ENCODE measurements around the gene STK31. TPM values are rescaled to one million over a fixed set of nuclear protein-coding genes. Genes with fewer than 3 reads are reported as not detected.
"Not testable (repeated sequence)": the region's sequence is repeated elsewhere in the genome, so short reads cannot be mapped to it uniquely, and the experiment has no call there.

Gene STK31
- total RNA-seq, 1 experiment from 2014 or later: 0.17 TPM

GRCh38 chr7:23779185-23779800 lies 69.3 kb downstream of the STK31 start:
- DNase-seq (ENCODE audit: low spot score); in situ Hi-C loops (cut with HindIII; ENCODE audit: low sequenced_read_pairs): not testable (repeated sequence)

GRCh38 chr7:23783115-23783514 lies 73.1 kb downstream of the STK31 start:
- in situ Hi-C loops (cut with HindIII; ENCODE audit: low sequenced_read_pairs): no loop called here
- DNase-seq (ENCODE audit: low spot score): no peak

- DNase-seq (ENCODE audit: low spot score): no peak
- in situ Hi-C loops (cut with HindIII; ENCODE audit: low sequenced_read_pairs): no loop called here
These were observed 77.3 kb downstream of the STK31 start for GRCh38 chr7:23787272-23787671.

- in situ Hi-C loops (cut with HindIII; ENCODE audit: low sequenced_read_pairs): no loop called here
- no peak for DNase-seq (ENCODE audit: low spot score)
These were observed 78.8 kb downstream of the STK31 start for GRCh38 chr7:23788843-23789242.

GRCh38 chr7:23791721-23792120 lies 81.7 kb downstream of the STK31 start:
- no peak for DNase-seq (ENCODE audit: low spot score)
- in situ Hi-C loops (cut with HindIII; ENCODE audit: low sequenced_read_pairs): no loop called here

GRCh38 chr7:23802720-23803397 lies 92.8 kb downstream of the STK31 start:
- DNase-seq (ENCODE audit: low spot score): no peak
- in situ Hi-C loops (cut with HindIII; ENCODE audit: low sequenced_read_pairs): no loop called here

- in situ Hi-C loops (cut with HindIII; ENCODE audit: low sequenced_read_pairs): no loop called here
- DNase-seq (ENCODE audit: low spot score): no peak
These were observed 94.7 kb downstream of the STK31 start for GRCh38 chr7:23804707-23805106.

- no peak for DNase-seq (ENCODE audit: low spot score)
- in situ Hi-C loops (cut with HindIII; ENCODE audit: low sequenced_read_pairs): no loop called here
These were observed 98.4 kb downstream of the STK31 start for GRCh38 chr7:23808421-23808820.

GRCh38 chr7:23810099-23810498 lies 100.1 kb downstream of the STK31 start:
- DNase-seq (ENCODE audit: low spot score): no peak
- in situ Hi-C loops (cut with HindIII; ENCODE audit: low sequenced_read_pairs): no loop called here

GRCh38 chr7:23811540-23811939 lies 101.5 kb downstream of the STK31 start:
- no peak for DNase-seq (ENCODE audit: low spot score)
- in situ Hi-C loops (cut with HindIII; ENCODE audit: low sequenced_read_pairs): no loop called here

- in situ Hi-C loops (cut with HindIII; ENCODE audit: low sequenced_read_pairs); DNase-seq (ENCODE audit: low spot score): not testable (repeated sequence)
These were observed 118.1 kb downstream of the STK31 start for GRCh38 chr7:23828125-23828524.

- DNase-seq (ENCODE audit: low spot score); in situ Hi-C loops (cut with HindIII; ENCODE audit: low sequenced_read_pairs): not testable (repeated sequence)
These were observed 122.7 kb downstream of the STK31 start for GRCh38 chr7:23832733-23833132.

GRCh38 chr7:23833405-23833804 lies 123.4 kb downstream of the STK31 start:
- in situ Hi-C loops (cut with HindIII; ENCODE audit: low sequenced_read_pairs): no loop called here
- DNase-seq (ENCODE audit: low spot score): no peak

- in situ Hi-C loops (cut with HindIII; ENCODE audit: low sequenced_read_pairs); DNase-seq (ENCODE audit: low spot score): not testable (repeated sequence)
These were observed 134.8 kb downstream of the STK31 start for GRCh38 chr7:23844837-23845236.

GRCh38 chr7:23852135-23852534 lies 142.1 kb downstream of the STK31 start:
- in situ Hi-C loops (cut with HindIII; ENCODE audit: low sequenced_read_pairs): no loop called here
- DNase-seq (ENCODE audit: low spot score): no peak

- DNase-seq (ENCODE audit: low spot score): no peak
- in situ Hi-C loops (cut with HindIII; ENCODE audit: low sequenced_read_pairs): no loop called here
These were observed 143.0 kb downstream of the STK31 start for GRCh38 chr7:23852988-23853387.

- peak; percentile 9 for DNase-seq (ENCODE audit: low spot score)
- in situ Hi-C loops (cut with HindIII; ENCODE audit: low sequenced_read_pairs): no loop called here
These were observed 153.3 kb downstream of the STK31 start for GRCh38 chr7:23863209-23863787.

GRCh38 chr7:23864973-23865372 lies 155.0 kb downstream of the STK31 start:
- in situ Hi-C loops (cut with HindIII; ENCODE audit: low sequenced_read_pairs): no loop called here
- DNase-seq (ENCODE audit: low spot score): no peak

- in situ Hi-C loops (cut with HindIII; ENCODE audit: low sequenced_read_pairs): no loop called here
- DNase-seq (ENCODE audit: low spot score): no peak
These were observed 163.3 kb downstream of the STK31 start for GRCh38 chr7:23873306-23873705.

- in situ Hi-C loops (cut with HindIII; ENCODE audit: low sequenced_read_pairs); DNase-seq (ENCODE audit: low spot score): not testable (repeated sequence)
These were observed 166.5 kb downstream of the STK31 start for GRCh38 chr7:23876526-23876925.
